A549 (cell line): ENCODE measurements around the gene TEN1. TPM values are rescaled to one million over a fixed set of nuclear protein-coding genes. Genes with fewer than 3 reads are reported as not detected.
"Not testable (repeated sequence)": the region's sequence is repeated elsewhere in the genome, so short reads cannot be mapped to it uniquely, and the experiment has no call there.

ENCODE experiments used
- ATAC-seq, 2 experiments: fragments of 200-7000 bp in 1 of 2; fragments of >200 bp in 1 of 2; cut with Nextera tagmentation in 1 of 2; cut with Tn5 transposase in 1 of 2; 3 replicates each; pipeline versions ENCODE4 v1.8.0 to v1.9.1; 2018 to 2020; ENCODE audit warnings: mild to moderate bottlenecking in 1 of 2, moderate library complexity in 1 of 2
- CTCF ChIA-PET: fragments of 300-600 bp; sonication (Branson Sonifier 250); formaldehyde crosslinking; extraction: SDS; loops from one replicate; lab custom pipeline; 2021; ENCODE audit warnings: antibody characterized with exemption, inconsistent platforms; lab: Yijun Ruan, JAX
- POLR2A ChIA-PET: fragments of 350-600 bp; formaldehyde crosslinking; extraction: SDS; loops from one replicate; lab custom pipeline; 2021; ENCODE audit warnings: antibody characterized with exemption, inconsistent platforms; lab: Yijun Ruan, JAX
- DNase-seq, 2 experiments: peaks; one replicate each; pipeline versions ENCODE4 v3.0.0 to v3.0.0-alpha.2; 2011 to 2016; ENCODE audit warnings: low read depth in 1 of 2, low spot score in 1 of 2
- FAIRE-seq: peaks from 2 replicates; lab custom pipeline; 2011; peaks lifted over from hg19 to GRCh38; lab: Jason Lieb, UNC
- H3K27ac ChIP-seq, 2 experiments: fragments of >200 bp; sonication (Bioruptor Twin); formaldehyde crosslinking; 3 replicates each; pipeline ENCODE4 v1.5.1; 2016 to 2017
- H3K4me1 ChIP-seq: fragments of >200 bp; sonication (Bioruptor Twin); formaldehyde crosslinking; 3 replicates; pipeline ENCODE4 v1.6.1; 2016
- H3K4me2 ChIP-seq: fragments of >200 bp; sonication (Bioruptor Twin); formaldehyde crosslinking; 3 replicates; pipeline ENCODE4 v1.6.1; 2016
- H3K4me3 ChIP-seq: fragments of >200 bp; sonication (Bioruptor Twin); formaldehyde crosslinking; 3 replicates; pipeline ENCODE4 v1.5.1; 2016
- H3K9me3 ChIP-seq: fragments of >200 bp; sonication (Bioruptor Twin); formaldehyde crosslinking; 3 replicates; pipeline ENCODE4 v1.6.1; 2016
- BHLHE40 ChIP-seq: IDR thresholded peaks from 2 replicates; pipeline ENCODE4 v1.6.1; 2012; ENCODE audit warnings: low read depth, low read length, inconsistent platforms
- EP300 ChIP-seq, 2 experiments: fragments of >200 bp; sonication (Bioruptor Twin); formaldehyde crosslinking; IDR thresholded peaks; 2 replicates in 1 of 2; 3 replicates in 1 of 2; pipeline ENCODE4 v1.6.1; 2016 to 2017
- HDAC2 ChIP-seq: fragments of 200-600 bp; sonication (generic); IDR thresholded peaks from 2 replicates; pipeline ENCODE4 v1.6.1; 2016
- JUNB ChIP-seq: fragments of >200 bp; sonication (Bioruptor Twin); formaldehyde crosslinking; IDR thresholded peaks from 2 replicates; pipeline ENCODE4 v1.6.1; 2016
- NFE2L2 ChIP-seq: fragments of 150-350 bp; conservative IDR thresholded peaks from 2 replicates; pipeline ENCODE4 v1.6.1; 2014; ENCODE audit warnings: low read length
- NR3C1 ChIP-seq: fragments of >200 bp; sonication (Bioruptor Twin); formaldehyde crosslinking; IDR thresholded peaks from 3 replicates; pipeline ENCODE4 v1.6.1; 2017
- POLR2A ChIP-seq: IDR thresholded peaks from 2 replicates; pipeline ENCODE4 v1.6.1; 2012; ENCODE audit warnings: mild to moderate bottlenecking, low read length
- POLR2AphosphoS2 ChIP-seq: conservative IDR thresholded peaks from 2 replicates; pipeline ENCODE4 v1.6.1; 2012; ENCODE audit warnings: low read length, improper control_type of control experiment, inconsistent platforms
- RAD21 ChIP-seq, 2 experiments: fragments of >200 bp in 1 of 2; sonication (Bioruptor Twin) in 1 of 2; formaldehyde crosslinking in 1 of 2; IDR thresholded peaks in 1 of 2; conservative IDR thresholded peaks in 1 of 2; 2 replicates in 1 of 2; 3 replicates in 1 of 2; pipeline ENCODE4 v1.6.1; 2012 to 2018; ENCODE audit warnings: inconsistent platforms in 1 of 2
- RFX5 ChIP-seq: fragments of 450-650 bp; IDR thresholded peaks from 2 replicates; pipeline ENCODE4 v1.7.1; 2014; ENCODE audit warnings: antibody characterized with exemption, mild to moderate bottlenecking, moderate library complexity
- ZFP36 ChIP-seq: fragments of 450-650 bp; IDR thresholded peaks from 2 replicates; pipeline ENCODE4 v1.6.1; 2014; ENCODE audit warnings: borderline replicate concordance; ENCODE audit not compliant: partially characterized antibody
- WGBS: methylation state at CpG from one replicate; pipeline ENCODE4 v1.1.6; 2017; ENCODE audit errors: missing lambda C conversion rate; 5-methylcytosine and 5-hydroxymethylcytosine counted together
- polyA plus RNA-seq, 4 experiments: library from polyadenylated mRNA; depleted of rRNA in 3 of 4; stranded (reverse); fragments of >200 nt; fragmentation: RNase III in 1 of 4; extraction: RNeasy Plus Mini Kit Qiagen cat#74134 plus additional on column Dnase treatment in 1 of 4; gene quantifications; 2 replicates in 3 of 4; 3 replicates in 1 of 4; pipeline ENCODE4 v1.2.3, GENCODE V29; 2011 to 2017
- TF ChIP-seq, protein P1 (sequence below): fragments of >200 bp; sonication (Bioruptor Twin); formaldehyde crosslinking; IDR thresholded peaks from 2 replicates; pipeline ENCODE4 v1.6.1; 2016
- TF ChIP-seq, protein P2 (sequence below): fragments of 150-350 bp; IDR thresholded peaks from 2 replicates; pipeline ENCODE4 v1.6.1; 2014; ENCODE audit warnings: low read depth, mild to moderate bottlenecking, low read length
- TF ChIP-seq, protein P3 (sequence below): fragments of 250-450 bp; sonication (Bioruptor Pico); IDR thresholded peaks from 2 replicates; pipeline ENCODE4 v1.5.0; 2021; ENCODE audit warnings: mild to moderate bottlenecking, moderate library complexity, borderline replicate concordance
- TF ChIP-seq, protein P4 (sequence below): fragments of >200 bp; sonication (Bioruptor Twin); formaldehyde crosslinking; IDR thresholded peaks from 3 replicates; pipeline ENCODE4 v1.6.1; 2016

The TEN1 gene
- polyA plus RNA-seq, 2 of the 4 experiments (the other 2 are of a cell fraction), result 11.8 to 15.7 TPM

DNA sequence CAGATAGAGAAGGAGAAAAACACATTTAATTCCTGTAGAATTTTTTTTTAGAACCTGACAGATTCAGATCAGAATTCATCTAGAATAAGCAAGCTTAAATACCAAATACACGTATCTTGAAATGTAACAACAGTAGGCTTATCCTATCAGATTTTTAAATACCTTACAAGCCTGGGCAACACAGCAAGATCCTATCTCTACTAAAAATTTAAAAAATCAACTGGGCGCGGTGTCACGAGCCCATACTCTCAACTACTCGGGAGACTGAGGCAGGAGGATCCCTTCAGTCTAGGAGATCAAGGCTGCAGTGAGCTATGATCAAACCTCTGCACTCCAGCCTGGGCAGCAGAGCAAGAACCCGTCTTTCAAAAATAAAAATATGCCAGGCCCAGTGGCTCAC, 13.6 kb upstream of the TEN1 start:
- TF ChIP-seq, protein P1, sequence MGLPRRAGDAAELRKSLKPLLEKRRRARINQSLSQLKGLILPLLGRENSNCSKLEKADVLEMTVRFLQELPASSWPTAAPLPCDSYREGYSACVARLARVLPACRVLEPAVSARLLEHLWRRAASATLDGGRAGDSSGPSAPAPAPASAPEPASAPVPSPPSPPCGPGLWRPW, result no peak
- TF ChIP-seq, protein P2, sequence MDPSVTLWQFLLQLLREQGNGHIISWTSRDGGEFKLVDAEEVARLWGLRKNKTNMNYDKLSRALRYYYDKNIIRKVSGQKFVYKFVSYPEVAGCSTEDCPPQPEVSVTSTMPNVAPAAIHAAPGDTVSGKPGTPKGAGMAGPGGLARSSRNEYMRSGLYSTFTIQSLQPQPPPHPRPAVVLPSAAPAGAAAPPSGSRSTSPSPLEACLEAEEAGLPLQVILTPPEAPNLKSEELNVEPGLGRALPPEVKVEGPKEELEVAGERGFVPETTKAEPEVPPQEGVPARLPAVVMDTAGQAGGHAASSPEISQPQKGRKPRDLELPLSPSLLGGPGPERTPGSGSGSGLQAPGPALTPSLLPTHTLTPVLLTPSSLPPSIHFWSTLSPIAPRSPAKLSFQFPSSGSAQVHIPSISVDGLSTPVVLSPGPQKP, result no peak
- TF ChIP-seq NFE2L2, result no peak
- TF ChIP-seq, protein P3, sequence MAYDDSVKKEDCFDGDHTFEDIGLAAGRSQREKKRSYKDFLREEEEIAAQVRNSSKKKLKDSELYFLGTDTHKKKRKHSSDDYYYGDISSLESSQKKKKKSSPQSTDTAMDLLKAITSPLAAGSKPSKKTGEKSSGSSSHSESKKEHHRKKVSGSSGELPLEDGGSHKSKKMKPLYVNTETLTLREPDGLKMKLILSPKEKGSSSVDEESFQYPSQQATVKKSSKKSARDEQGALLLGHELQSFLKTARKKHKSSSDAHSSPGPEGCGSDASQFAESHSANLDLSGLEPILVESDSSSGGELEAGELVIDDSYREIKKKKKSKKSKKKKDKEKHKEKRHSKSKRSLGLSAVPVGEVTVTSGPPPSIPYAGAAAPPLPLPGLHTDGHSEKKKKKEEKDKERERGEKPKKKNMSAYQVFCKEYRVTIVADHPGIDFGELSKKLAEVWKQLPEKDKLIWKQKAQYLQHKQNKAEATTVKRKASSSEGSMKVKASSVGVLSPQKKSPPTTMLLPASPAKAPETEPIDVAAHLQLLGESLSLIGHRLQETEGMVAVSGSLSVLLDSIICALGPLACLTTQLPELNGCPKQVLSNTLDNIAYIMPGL (CRISPR knock-in tag), result no peak
- ChIA-PET CTCF (interaction anchor here (0.9 to 2.5 kb wide), 11 partner anchors 9 to 333 kb away, joined by 3 to 10 read pairs (median 5); partner anchors contain the start of gene FBF1), POLR2A (no interaction called here)
- Histone ChIP-seq H3K27ac (no peak overlapping the region), H3K4me2 (no peak overlapping the region), H3K4me3 (no peak overlapping the region), H3K9me3 (no peaks in the 10 kb centered on the region), H3K4me1 (0 out of 3 replicates have a peak, but pooled peaks cover 3% of the 10 kb centered on the region)
- no peak for ATAC-seq
- 92% methylated on average over 6 of the region's 6 CpGs for WGBS
- no peak for FAIRE-seq
- no peak for DNase-seq

DNA sequence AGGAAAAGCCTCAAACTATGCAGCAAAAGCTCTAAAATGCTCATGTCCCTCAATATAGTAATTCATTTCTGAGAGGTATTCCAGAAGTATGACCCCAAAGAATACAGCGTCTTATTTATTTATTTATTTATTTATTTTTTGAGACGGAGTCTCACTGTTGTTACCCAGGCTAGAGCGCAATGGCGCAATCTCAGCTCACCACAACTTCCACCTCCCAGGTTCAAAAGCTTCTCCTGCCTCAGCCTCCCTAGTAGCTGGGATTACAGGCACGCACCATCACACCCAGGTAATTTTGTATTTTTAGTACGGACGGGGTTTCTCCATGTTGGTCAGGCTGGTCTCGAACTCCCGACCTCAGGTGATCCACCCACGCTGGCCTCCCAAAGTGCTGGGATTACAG, 10.0 kb upstream of the TEN1 start:
- not testable (repeated sequence) for FAIRE-seq, H3K27ac ChIP-seq, H3K9me3 ChIP-seq, DNase-seq, H3K4me2 ChIP-seq, H3K4me3 ChIP-seq, ATAC-seq, H3K4me1 ChIP-seq
- POLR2A ChIA-PET, result interaction anchor here (0.6 to 1.2 kb wide), 2 partner anchors 28 to 213 kb away, joined by 4 to 8 read pairs; partner anchors contain the start of gene FBF1
- CTCF ChIA-PET, result interaction anchor here (0.6 to 2.4 kb wide), 5 partner anchors 10 to 116 kb away, joined by 3 to 10 read pairs (median 4); partner anchors contain the start of genes ACOX1, MRPL38 and TEN1
- WGBS, result 97% methylated on average over 10 of the region's 10 CpGs

DNA sequence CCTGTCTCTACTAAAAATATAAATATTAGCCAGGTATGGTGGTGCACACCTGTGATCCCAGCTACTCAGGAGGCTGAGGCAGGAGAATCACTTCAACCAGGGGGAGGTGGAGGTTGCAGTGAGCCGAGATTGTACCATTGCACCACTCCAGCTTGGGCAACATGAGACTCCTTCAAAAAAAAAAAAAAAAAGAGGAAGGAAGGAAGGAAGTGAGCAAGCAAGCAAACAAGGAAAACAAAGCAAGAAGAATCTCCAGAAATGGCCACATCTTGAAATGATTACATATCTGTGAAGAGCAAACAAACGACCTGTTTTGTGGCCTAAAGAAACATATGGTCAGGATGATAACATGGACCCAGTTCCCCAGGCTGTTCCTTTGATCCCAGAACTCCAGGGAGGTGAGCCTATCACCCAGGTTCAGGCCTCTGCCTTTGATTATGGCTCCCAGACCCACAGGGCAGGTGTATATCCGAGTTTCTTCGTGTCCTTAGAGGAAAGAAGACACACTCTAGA, 9.0 kb upstream of the TEN1 start:
- ChIA-PET POLR2A (interaction anchor here (0.7 kb wide), 1 partner anchor 9 kb away, joined by 3 read pairs; the partner anchor contains the start of genes ACOX1 and TEN1), CTCF (interaction anchor here (0.6 to 2.4 kb wide), 5 partner anchors 9 to 73 kb away, joined by 3 to 10 read pairs (median 4); partner anchors contain the start of genes ACOX1, MRPL38 and TEN1)
- Histone ChIP-seq H3K27ac (no peak overlapping the region), H3K9me3 (no peaks in the 10 kb centered on the region), H3K4me1 (0 out of 3 replicates have a peak, but pooled peaks cover 3% of the 10 kb centered on the region), H3K4me2 (no peak overlapping the region), H3K4me3 (no peak overlapping the region)
- DNase-seq, result peak in 1 of 2 experiments; percentile 21
- no peak for TF ChIP-seq BHLHE40
- TF ChIP-seq, protein P3 (CRISPR knock-in tag), result no peak
- no peak for TF ChIP-seq EP300 (IDR thresholded peaks at IDR 0.05)
- TF ChIP-seq RAD21 (conservative IDR thresholded peaks at IDR 0.05 in 1 of 2, IDR thresholded peaks at IDR 0.05 in 1 of 2), result no peak
- TF ChIP-seq ZFP36, result no peak
- no peak for TF ChIP-seq NFE2L2
- no peak for TF ChIP-seq HDAC2
- no peak for TF ChIP-seq JUNB
- FAIRE-seq, result no peak
- 48% methylated on average over 4 of the region's 4 CpGs for WGBS
- no peak for ATAC-seq

DNA sequence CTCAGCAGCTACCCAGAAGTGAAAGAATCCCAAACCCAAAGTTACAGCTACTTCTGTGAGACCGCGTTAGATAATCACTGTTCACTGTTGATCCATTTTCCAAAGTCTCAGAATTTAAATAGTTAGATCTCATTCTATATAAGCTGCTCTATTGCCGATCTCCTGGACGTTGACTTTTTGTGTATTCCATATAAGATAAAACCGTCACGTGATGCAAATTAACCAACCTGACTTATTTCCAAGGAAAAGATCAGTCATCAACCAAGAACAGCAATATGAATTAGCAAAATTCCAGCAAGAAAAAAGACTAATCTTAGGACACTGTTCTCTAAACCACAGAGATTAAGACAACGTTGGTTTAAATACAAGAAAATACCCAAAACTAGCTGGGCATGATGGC, 8.4 kb upstream of the TEN1 start:
- ChIA-PET POLR2A (interaction anchor here (0.7 kb wide), 1 partner anchor 8 kb away, joined by 3 read pairs; the partner anchor contains the start of genes ACOX1 and TEN1), CTCF (interaction anchor here (0.6 to 2.4 kb wide), 5 partner anchors 10 to 72 kb away, joined by 3 to 10 read pairs (median 4); partner anchors contain the start of gene MRPL38)
- FAIRE-seq (no peak), ATAC-seq (no peak), DNase-seq (no peak)
- H3K4me2 ChIP-seq, result no peak overlapping the region
- H3K4me3 ChIP-seq, result no peak overlapping the region
- no peaks in the 10 kb centered on the region for H3K9me3 ChIP-seq
- TF ChIP-seq ZFP36, result no peak
- TF ChIP-seq POLR2A, result no peak
- no peak for TF ChIP-seq RFX5
- TF ChIP-seq NR3C1, result no peak
- no peak for TF ChIP-seq POLR2AphosphoS2
- TF ChIP-seq, protein P4, sequence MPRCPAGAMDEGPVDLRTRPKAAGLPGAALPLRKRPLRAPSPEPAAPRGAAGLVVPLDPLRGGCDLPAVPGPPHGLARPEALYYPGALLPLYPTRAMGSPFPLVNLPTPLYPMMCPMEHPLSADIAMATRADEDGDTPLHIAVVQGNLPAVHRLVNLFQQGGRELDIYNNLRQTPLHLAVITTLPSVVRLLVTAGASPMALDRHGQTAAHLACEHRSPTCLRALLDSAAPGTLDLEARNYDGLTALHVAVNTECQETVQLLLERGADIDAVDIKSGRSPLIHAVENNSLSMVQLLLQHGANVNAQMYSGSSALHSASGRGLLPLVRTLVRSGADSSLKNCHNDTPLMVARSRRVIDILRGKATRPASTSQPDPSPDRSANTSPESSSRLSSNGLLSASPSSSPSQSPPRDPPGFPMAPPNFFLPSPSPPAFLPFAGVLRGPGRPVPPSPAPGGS, result no peak
- TF ChIP-seq NFE2L2, result no peak
- 93% methylated on average over 7 of the region's 7 CpGs for WGBS
- peaks cover 3% of the 10 kb centered on the region; the same call in 2 of the 3 replicates for H3K4me1 ChIP-seq
- H3K27ac ChIP-seq, result no peak overlapping the region

DNA sequence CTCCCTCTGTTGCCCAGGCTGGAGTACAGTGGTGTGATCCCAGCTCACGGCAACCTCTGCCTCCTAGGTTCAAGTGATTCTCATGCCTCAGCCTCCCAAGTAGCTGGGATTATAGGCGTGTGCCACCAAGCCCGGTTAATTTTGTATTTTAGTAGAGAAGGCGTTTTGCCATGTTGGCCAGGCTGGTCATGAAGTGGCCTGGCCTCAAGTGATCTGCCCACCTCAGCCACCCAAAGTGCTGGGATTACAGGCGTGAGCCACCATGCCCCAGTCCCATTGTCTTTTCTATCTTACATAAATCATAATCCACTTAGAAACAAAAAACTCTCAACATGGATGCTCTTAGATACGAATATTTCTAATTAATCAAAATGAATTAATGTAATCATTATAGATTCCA, 3.9 kb upstream of the TEN1 start:
- H3K4me3 ChIP-seq, H3K4me2 ChIP-seq, H3K27ac ChIP-seq, POLR2A ChIA-PET, DNase-seq, FAIRE-seq, H3K9me3 ChIP-seq, ATAC-seq: not testable (repeated sequence)
- peaks cover 27% of the 10 kb centered on the region for H3K4me1 ChIP-seq
- CTCF ChIA-PET, result interaction anchor here (0.6 to 2.5 kb wide), 3 partner anchors 25 to 70 kb away, joined by 3 to 8 read pairs (median 6); no protein-coding TSS in a partner anchor
- 94% methylated on average over 6 of the region's 6 CpGs for WGBS
